Measurements from ENCODE around the gene ALKBH4.
"Not testable (repeated sequence)": the region's sequence is repeated elsewhere in the genome, so short reads cannot be mapped to it uniquely, and the experiment has no call there.

The ALKBH4 gene

DNA sequence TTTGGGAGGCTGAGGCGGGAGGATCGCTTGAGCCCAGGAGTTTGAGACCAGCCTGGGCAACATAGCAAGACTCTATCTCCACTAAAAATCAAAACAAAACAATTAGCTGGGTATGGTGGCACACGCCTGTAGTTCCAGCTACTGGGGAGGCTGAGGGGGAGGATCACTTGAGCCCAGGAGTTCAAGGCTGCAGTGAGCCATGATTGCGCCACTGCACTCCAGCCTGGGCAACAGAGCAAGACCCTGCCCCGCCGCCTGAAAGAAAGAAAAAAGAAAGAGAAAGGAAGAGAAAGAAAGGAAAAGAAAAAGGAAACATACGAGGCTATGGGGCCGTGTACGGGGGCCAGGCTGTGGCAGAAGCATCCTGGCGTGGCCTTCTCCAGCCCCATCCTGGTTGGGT lies 9.7 kb downstream of the ALKBH4 start:
- DNase-seq (ENCODE audit: low read depth) = not testable (repeated sequence)

DNA sequence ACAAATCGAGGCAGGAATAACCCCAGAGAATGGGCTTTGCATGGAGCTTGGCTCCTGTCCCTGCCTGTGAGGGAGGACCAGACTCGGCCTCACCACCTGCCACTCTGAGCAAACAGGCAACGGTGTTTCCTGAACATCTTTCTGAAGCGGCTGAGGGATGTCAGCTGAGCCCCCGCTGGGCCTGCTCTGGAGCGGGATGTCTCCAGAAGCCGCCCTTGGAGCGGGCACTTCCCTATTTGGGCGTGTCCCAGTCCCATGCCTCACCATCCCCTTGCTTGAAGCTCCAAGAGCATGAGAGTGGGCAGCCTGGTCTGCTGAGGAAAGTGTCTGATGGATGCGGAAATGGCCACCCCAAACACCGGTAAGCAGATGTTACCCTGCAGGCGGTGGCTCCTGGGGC lies 10.2 kb downstream of the ALKBH4 start:
- no peak for DNase-seq (ENCODE audit: low read depth)

DNA sequence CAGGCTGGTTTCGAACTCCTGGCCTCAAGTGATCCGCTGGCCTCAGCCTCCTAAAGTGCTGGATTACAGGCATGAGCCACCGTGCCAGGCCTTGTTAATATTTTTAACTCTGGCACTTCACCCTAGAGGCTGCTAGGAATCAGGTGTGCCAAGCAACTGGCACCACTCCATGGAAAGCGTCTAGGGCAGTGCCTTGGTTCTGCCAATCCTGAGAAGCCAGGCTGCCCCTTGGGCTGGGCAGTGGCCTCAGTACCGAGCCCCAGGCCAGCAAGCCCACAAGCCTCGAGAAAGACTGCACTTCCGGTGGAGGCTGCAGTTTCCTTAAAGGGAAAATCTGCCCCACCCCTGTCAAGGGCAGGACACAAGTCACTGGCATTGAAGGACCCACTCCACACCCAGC lies 11.3 kb downstream of the ALKBH4 start:
- DNase-seq (ENCODE audit: low read depth) = no peak

DNA sequence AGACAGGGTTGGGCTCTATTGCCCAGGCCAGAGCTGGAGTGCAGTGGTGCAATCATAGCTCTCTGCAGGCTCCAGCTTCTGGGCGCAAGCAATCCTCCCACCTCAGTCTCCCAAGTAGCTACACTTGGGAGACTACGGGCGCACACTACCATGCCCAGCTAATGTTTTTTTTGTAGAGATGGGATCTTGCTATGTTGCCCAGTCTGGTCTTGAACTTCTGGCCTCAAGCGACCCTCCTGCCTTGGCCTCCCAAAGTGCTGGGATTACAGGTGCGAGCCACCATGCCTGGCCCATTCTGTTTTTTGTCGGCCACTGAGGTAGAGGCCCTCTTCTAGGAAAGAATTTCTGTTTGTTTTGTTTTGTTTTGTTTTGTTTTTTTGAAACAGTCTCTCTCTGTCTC lies 12.2 kb downstream of the ALKBH4 start:
- DNase-seq (ENCODE audit: low read depth) = no peak

DNA sequence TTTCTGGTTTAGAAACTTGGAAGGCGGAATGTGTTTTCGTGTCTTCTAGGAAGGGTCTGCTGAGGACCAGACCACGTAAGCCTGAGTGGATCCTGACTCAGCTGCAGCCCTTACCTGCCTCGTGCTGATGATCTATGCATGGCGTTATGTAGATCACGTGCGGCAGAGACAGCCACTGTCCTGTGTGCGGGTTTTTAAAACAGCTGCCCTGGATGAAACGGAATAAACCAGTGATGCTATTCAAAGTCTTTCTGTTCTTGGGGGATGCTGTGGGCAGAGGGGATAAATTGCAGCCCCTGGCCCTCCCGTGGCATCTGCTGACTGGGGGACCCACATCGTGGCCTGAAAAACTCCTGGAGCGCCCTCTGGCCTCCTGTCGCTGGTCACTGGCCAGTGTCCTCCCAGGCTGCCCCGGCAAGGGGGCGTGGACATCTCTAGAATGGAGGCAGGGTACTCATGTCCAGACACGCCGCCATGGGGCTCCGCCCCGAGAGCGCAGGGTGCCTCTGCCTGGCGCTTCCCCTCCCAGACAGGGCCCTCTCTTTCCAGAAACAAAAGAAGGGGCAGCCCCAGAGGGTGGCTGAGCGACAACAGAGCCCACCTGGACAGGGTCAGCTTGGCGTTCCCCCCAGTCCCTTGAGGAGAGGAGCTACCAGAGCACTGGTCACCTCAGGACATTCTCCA lies 13.2 kb downstream of the ALKBH4 start:
- no peak for DNase-seq (ENCODE audit: low read depth)

- DNase-seq (ENCODE audit: low read depth) = peak; percentile 44
These were observed 14.4 kb downstream of the ALKBH4 start for GRCh38 chr7:102450242-102450641.

DNA sequence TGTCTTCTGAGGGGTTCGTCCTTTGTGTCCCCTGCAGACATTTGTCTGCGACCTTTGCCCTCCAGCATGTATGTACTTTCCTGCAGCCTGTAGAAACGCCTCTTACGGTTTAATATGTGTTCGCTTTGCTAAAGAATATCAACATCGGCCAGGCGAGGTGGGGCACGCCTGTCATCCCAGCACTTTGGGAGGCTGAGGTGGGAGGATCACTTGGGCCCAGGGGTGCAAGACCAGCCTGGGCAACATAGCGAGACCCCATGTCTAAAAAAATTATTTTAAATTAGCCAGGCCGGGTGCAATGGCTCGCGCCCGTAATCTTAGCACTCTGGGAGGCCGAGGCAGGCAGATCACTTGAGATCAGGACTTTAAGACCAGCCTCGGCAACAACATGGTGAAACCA lies 15.5 kb downstream of the ALKBH4 start:
- no peak for DNase-seq (ENCODE audit: low read depth)

GRCh38 chr7:102447311-102447710 lies 17.4 kb downstream of the ALKBH4 start:
- no peak for DNase-seq (ENCODE audit: low read depth)

- no peak for DNase-seq (ENCODE audit: low read depth)
These were observed 18.1 kb downstream of the ALKBH4 start for GRCh38 chr7:102446387-102447156.

- no peak for DNase-seq (ENCODE audit: low read depth)
These were observed 19.0 kb downstream of the ALKBH4 start for GRCh38 chr7:102445674-102446071.

GRCh38 chr7:102444961-102445673 lies 19.5 kb downstream of the ALKBH4 start:
- DNase-seq (ENCODE audit: low read depth) = no peak

- no peak for DNase-seq (ENCODE audit: low read depth)
These were observed 24.5 kb downstream of the ALKBH4 start for GRCh38 chr7:102439963-102440795.

DNA sequence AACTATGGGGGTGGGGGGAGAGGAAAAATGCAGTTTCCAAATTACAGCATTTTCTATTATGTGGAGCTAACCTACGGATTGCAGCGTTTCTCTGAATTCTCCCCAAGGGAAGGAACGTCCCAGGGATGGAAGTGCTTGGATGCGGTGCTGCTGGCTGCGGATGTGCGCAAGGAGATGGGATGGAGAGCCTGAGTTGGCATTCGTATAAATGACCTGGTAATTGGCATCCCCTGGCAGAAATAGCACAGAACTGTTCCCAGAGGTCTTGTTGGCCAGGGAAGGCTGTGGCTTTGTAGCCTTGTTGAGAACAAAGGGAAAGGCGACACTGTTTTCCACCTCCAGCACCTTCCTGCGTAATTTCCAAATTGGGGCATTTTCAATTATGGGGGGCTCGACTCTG lies 28.5 kb downstream of the ALKBH4 start:
- no peak for DNase-seq (ENCODE audit: low read depth)

- no peak for DNase-seq (ENCODE audit: low read depth)
These were observed 30.6 kb downstream of the ALKBH4 start for GRCh38 chr7:102434039-102434486.

- peak; percentile 86 for DNase-seq (ENCODE audit: low read depth)
These were observed 31.2 kb downstream of the ALKBH4 start, which contains the start of gene ORAI2 for GRCh38 chr7:102433219-102434038. ORAI2 (plus strand) TSS chr7:102433575; CDS start chr7:102438957, 5,382 bp downstream.

DNA sequence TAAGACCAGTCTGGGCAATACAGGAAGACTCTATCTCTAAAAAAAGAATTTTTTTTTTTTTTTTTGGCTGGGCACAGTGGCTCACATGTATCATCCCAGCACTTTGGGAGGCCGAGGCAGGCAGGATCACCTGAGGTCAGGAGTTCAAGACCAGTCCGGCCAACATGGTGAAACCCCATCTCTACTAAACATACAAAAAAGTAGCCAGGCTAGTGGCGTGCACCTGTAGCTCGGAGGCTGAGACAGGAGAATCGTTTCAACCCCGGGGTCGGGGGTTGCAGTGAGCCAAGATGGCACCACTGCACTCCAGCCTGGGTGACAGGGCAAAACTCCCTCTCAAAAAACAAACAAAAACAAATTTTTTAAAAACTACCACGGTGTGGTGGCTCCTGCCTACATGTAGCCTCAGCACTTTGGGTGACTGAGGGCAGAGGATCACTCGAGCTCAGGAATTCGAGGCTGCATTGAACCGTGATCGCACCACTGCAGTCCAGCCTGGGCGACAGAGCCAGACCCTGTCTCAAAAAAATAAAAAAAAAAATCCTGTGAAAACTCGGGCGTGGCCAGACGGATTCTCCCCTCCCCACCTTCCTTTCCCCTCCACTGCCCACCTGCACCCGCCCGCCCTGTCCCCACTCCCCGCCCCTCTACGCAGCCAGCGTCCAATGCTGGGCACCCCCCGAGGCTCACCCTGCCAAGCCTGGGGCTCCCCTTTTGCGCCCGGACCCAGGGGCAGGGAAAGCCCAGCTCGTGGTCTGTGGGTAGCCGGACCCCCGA lies 32.0 kb downstream of the ALKBH4 start:
- no peak for DNase-seq (ENCODE audit: low read depth)

GRCh38 chr7:102431617-102432298 lies 32.9 kb downstream of the ALKBH4 start:
- peak; percentile 40 for DNase-seq (ENCODE audit: low read depth)

DNA sequence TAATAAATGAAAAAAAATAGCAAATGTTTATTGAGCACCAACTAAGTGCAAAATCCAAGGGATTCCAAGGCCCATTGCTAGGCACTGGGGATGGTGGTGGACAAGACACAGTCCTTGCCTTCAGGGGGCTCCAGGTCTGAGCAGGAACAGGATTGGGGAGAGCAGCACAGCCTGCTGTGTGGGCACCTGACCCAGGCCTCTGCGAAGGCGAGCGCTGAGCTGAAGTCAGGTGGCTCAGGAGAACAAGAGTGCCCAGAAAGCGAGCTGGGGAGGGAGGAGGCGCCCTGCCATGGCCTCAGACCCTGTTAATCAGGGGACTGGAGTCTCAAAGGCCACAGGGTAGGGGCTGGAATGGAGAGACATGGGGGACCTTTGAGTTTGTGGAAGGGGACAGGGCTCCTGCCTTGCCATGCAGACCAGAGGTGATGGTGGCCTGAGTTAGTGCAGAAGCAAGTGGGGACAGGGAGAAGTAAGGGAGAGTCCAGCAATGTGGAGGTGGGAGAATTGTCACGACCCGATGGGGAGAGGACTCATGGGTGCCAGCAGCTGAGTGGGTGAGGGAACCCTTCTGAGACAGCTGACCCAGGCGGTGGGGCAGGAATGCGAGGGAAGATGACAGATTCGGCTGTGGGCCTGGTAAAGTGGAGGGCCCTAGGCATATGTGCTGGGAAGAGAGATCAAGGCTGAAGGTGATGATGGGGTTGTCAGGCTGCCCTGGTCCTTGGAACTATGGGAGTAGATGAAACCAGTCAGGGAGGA lies 35.3 kb downstream of the ALKBH4 start:
- DNase-seq (ENCODE audit: low read depth) = no peak

DNA sequence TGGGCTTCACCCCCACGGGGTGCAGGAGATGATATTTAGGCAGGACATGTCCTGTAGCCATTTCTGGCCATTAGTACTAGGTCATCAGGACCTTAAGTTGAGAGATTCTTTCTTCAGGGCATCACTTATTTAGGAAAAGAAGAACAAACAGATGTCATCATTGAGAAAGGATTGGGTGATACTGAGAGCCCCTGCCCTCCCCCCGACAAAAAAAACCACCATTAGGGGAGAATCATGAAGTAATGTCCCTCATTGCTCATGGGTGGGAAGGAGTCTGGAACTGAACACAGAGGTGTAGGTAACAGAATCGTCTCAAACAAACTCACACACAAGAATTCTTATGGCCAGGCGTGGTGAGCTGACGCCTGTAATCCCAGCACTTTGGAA lies 37.7 kb downstream of the ALKBH4 start:
- DNase-seq (ENCODE audit: low read depth) = no peak

Data from activated T-cell treated with anti-CD3 and anti-CD28 coated beads for 1 hour (primary cell).